BE2C (cell line): ENCODE results near the gene RNU6-7.

Experiments
- DNase-seq: peaks from one replicate; pipeline ENCODE4 v3.0.0-alpha.2; 2020
- H3K27me3 ChIP-seq: fragments of 250-450 bp; sonication (Bioruptor Pico); 2 replicates; pipeline ENCODE4 v1.5.1; 2020; ENCODE audit warnings: mild to moderate bottlenecking
- H3K36me3 ChIP-seq: fragments of 250-450 bp; sonication (Bioruptor Pico); 2 replicates; pipeline ENCODE4 v1.5.1; 2020; ENCODE audit warnings: mild to moderate bottlenecking
- H3K4me1 ChIP-seq: fragments of 250-450 bp; sonication (Bioruptor Pico); 2 replicates; pipeline ENCODE4 v1.5.1; 2020
- H3K4me3 ChIP-seq: 2 replicates; pipeline ENCODE4 v1.5.1; 2011; ENCODE audit warnings: low read depth, low read length
- H3K9me3 ChIP-seq: fragments of 250-450 bp; sonication (Bioruptor Pico); 2 replicates; pipeline ENCODE4 v1.5.1; 2020
- TF ChIP-seq, protein P1 (sequence below): IDR thresholded peaks from 2 replicates; pipeline ENCODE4 v1.5.1; 2012; ENCODE audit warnings: mild to moderate bottlenecking, low read depth, low read length

Gene RNU6-7

GRCh38 chr14:32224737-32225377 lies 23.0 kb downstream of the RNU6-7 start:
- Histone ChIP-seq H3K4me3 (peak overlapping the region; percentile 14; the same call in 1 of the 2 replicates), H3K9me3 (no peaks in the 10 kb centered on the region), H3K36me3 (no peaks in the 10 kb centered on the region), H3K27me3 (no peaks in the 10 kb centered on the region), H3K4me1 (peaks cover 20% of the 10 kb centered on the region)
- peak; percentile 87 for DNase-seq
- TF ChIP-seq, protein P1, sequence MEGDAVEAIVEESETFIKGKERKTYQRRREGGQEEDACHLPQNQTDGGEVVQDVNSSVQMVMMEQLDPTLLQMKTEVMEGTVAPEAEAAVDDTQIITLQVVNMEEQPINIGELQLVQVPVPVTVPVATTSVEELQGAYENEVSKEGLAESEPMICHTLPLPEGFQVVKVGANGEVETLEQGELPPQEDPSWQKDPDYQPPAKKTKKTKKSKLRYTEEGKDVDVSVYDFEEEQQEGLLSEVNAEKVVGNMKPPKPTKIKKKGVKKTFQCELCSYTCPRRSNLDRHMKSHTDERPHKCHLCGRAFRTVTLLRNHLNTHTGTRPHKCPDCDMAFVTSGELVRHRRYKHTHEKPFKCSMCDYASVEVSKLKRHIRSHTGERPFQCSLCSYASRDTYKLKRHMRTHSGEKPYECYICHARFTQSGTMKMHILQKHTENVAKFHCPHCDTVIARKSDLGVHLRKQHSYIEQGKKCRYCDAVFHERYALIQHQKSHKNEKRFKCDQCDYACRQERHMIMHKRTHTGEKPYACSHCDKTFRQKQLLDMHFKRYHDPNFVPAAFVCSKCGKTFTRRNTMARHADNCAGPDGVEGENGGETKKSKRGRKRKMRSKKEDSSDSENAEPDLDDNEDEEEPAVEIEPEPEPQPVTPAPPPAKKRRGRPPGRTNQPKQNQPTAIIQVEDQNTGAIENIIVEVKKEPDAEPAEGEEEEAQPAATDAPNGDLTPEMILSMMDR: peak; percentile 81

DNA sequence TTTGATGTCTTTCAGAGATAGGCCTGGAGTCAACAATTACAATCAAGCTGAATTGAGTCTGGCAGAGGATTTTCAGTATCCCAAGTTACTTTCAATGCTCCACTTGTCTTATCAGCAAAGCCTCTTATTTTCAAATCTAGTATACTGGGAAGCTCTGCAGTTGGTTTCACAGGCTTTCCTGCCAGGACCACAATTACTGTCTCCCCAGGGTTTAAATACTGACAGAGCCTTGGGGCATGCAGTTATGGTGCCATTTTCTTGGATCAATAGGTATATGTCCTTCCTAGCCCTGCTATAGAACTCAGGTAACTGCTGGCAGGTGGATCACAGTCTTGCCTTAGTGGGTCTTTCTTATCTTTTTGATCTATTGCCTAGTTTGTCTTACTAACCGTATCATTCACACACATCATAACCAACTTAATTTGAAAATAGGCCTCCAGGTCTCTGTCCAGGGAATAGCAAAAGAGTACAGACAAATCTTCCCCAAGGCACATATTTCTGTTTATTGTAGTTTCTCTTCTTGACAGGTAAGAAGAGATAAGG lies 23.6 kb downstream of the RNU6-7 start:
- TF ChIP-seq, protein P1: no peak
- Histone ChIP-seq H3K36me3 (no peaks in the 10 kb centered on the region), H3K4me3 (no peak overlapping the region), H3K4me1 (peaks cover 26% of the 10 kb centered on the region), H3K9me3 (no peaks in the 10 kb centered on the region), H3K27me3 (no peaks in the 10 kb centered on the region)
- DNase-seq: peak; percentile 54

DNA sequence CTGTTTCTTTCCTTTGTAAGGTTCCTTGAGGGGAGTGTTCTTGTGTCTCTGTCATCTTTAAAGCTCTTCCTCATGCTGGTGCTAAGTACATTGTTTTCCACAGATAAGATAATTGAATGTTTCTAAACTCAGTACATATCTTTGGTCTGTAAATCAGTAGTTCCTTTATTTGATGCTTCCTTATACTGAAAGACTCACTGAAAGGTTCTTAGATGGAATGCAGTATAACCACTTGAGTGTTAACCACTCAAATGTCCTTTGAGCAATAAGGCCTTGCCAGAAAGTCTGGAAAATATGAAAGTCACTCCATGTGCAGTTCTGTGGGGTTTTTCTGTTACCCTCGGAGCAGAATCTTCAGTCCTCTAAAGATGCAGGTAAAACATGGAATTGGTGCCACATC lies 24.2 kb downstream of the RNU6-7 start:
- Histone ChIP-seq H3K4me3 (no peak overlapping the region), H3K36me3 (no peaks in the 10 kb centered on the region), H3K27me3 (no peaks in the 10 kb centered on the region), H3K4me1 (peaks cover 28% of the 10 kb centered on the region), H3K9me3 (no peaks in the 10 kb centered on the region)
- DNase-seq: no peak
- TF ChIP-seq, protein P1: no peak

DNA sequence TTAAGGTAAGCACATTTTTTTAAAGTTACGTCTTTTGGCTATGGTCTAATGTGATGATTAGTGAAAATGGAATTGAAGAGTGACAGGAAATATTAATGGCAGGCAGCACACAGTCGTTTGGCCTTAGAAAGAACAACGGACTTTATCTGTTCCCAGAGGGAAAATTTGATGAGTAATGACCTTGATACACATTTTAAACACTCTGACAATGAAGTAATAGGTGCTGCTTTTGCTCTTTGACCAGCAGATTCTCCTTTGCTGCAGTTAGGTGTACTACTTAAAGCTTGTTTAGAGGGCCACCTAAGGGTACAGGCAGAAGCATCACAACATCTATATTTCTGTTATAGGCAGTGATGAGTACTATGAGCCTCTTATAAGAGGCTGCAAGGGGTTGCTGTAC lies 28.3 kb downstream of the RNU6-7 start:
- Histone ChIP-seq H3K4me1 (peaks cover 21% of the 10 kb centered on the region), H3K36me3 (no peaks in the 10 kb centered on the region), H3K27me3 (no peaks in the 10 kb centered on the region), H3K4me3 (no peak overlapping the region), H3K9me3 (no peaks in the 10 kb centered on the region)
- no peak for DNase-seq
- TF ChIP-seq, protein P1: 0 out of 2 replicates have a peak, but pooled peaks have one; percentile 4

GRCh38 chr14:32230695-32231280 lies 28.9 kb downstream of the RNU6-7 start:
- peaks cover 17% of the 10 kb centered on the region for H3K4me1 ChIP-seq
- H3K4me3 ChIP-seq: no peak overlapping the region
- DNase-seq: no peak

More at GRCh38 chr14:32230695-32231280, 28.9 kb downstream of the RNU6-7 start:
- H3K9me3 ChIP-seq: no peaks in the 10 kb centered on the region
- H3K36me3 ChIP-seq: no peaks in the 10 kb centered on the region
- TF ChIP-seq, protein P1: no peak
- H3K27me3 ChIP-seq: no peaks in the 10 kb centered on the region
